PC-9 (cell line): ENCODE measurements around the gene CNGA3. TPM values are rescaled to one million over a fixed set of nuclear protein-coding genes. Genes with fewer than 3 reads are reported as not detected.

Experiments used
- BruUV-seq: library from RNA; stranded (reverse); fragments of 400-500 nt; replicated peaks from 2 replicates; lab custom pipeline; 2021; lab: Mats Ljungman, UMichigan
- CTCF ChIA-PET: fragments of 300-600 bp; sonication (Branson Sonifier 250); formaldehyde crosslinking; loops from one replicate; lab custom pipeline; 2022; ENCODE audit warnings: antibody characterized with exemption; lab: Charles Lee
- POLR2A ChIA-PET: fragments of 300-600 bp; sonication (Branson Sonifier 250); formaldehyde crosslinking; loops from one replicate; lab custom pipeline; 2022; ENCODE audit warnings: antibody characterized with exemption; ENCODE audit not compliant: unreplicated experiment; lab: Charles Lee
- DNase-seq, 2 experiments: peaks; one replicate each; pipeline versions ENCODE4 v3.0.0 to v3.0.0-alpha.2; 2015 to 2022; ENCODE audit warnings: mixed read lengths in 1 of 2
- H2AFZ ChIP-seq: fragments of 200-600 bp; sonication (generic); 2 replicates; pipeline ENCODE4 v1.8.1; 2017; ENCODE audit warnings: antibody characterized with exemption
- H3F3A ChIP-seq: fragments of 200-600 bp; sonication (generic); 2 replicates; pipeline ENCODE4 v1.8.1; 2017; ENCODE audit warnings: antibody characterized with exemption, mild to moderate bottlenecking, low read depth; ENCODE audit not compliant: insufficient read depth
- H3K27ac ChIP-seq: fragments of 200-600 bp; sonication (generic); 2 replicates; pipeline ENCODE4 v1.6.1; 2016; ENCODE audit warnings: mixed run types
- H3K27me3 ChIP-seq: fragments of 200-600 bp; sonication (generic); 2 replicates; pipeline ENCODE4 v1.6.1; 2016; ENCODE audit warnings: low read depth, mixed run types; ENCODE audit not compliant: insufficient read depth
- H3K36me3 ChIP-seq: fragments of 200-600 bp; sonication (generic); 2 replicates; pipeline ENCODE4 v1.6.1; 2016; ENCODE audit warnings: low read depth, mixed run types
- H3K4me1 ChIP-seq: fragments of 200-600 bp; sonication (generic); replicated peaks from 2 replicates; pipeline ENCODE4 v1.6.1; 2016; ENCODE audit warnings: mixed run types; ENCODE audit not compliant: insufficient read depth
- H3K4me2 ChIP-seq: fragments of 200-600 bp; sonication (generic); 2 replicates; pipeline ENCODE4 v1.6.1; 2017; ENCODE audit warnings: mixed run types
- H3K4me3 ChIP-seq: fragments of 200-600 bp; sonication (generic); 2 replicates; pipeline ENCODE4 v1.6.1; 2016; ENCODE audit warnings: mixed run types
- H3K79me2 ChIP-seq: fragments of 200-600 bp; sonication (generic); 2 replicates; pipeline ENCODE4 v1.6.1; 2017; ENCODE audit warnings: low read depth, mixed run types
- H3K9me2 ChIP-seq: fragments of 200-600 bp; sonication (generic); 2 replicates; pipeline ENCODE4 v1.8.1; 2017; ENCODE audit warnings: mild to moderate bottlenecking; ENCODE audit not compliant: insufficient read depth
- H3K9me3 ChIP-seq: fragments of 200-600 bp; sonication (generic); 2 replicates; pipeline ENCODE4 v1.8.1; 2016; ENCODE audit warnings: low read depth; ENCODE audit not compliant: insufficient read depth
- H4K20me1 ChIP-seq: fragments of 200-600 bp; sonication (generic); 2 replicates; pipeline ENCODE4 v1.8.1; 2017; ENCODE audit not compliant: insufficient read depth
- EZH2 ChIP-seq: fragments of 200-600 bp; sonication (generic); IDR thresholded peaks from 2 replicates; pipeline ENCODE4 v1.8.0; 2017; ENCODE audit warnings: antibody characterized with exemption, low read depth
- intact Hi-C: fragments of 100-400 bp; cut with micrococcal nuclease; formaldehyde crosslinking; loops from one replicate; pipeline ENCODE4 v1.10.0; 2022; ENCODE audit not compliant: unreplicated experiment
- total RNA-seq: library from RNA; stranded (reverse); gene quantifications from 2 replicates; pipeline ENCODE4 v1.2.3, GENCODE V29; 2021
- TF ChIP-seq, protein P1 (sequence below): fragments of 200-600 bp; sonication (generic); conservative IDR thresholded peaks from 2 replicates; pipeline ENCODE4 v1.6.1; 2017; ENCODE audit warnings: mixed run types, antibody characterized with exemption, mild to moderate bottlenecking, moderate library complexity

The CNGA3 gene
- total RNA-seq, 1 experiment from 2014 or later = not detected

DNA sequence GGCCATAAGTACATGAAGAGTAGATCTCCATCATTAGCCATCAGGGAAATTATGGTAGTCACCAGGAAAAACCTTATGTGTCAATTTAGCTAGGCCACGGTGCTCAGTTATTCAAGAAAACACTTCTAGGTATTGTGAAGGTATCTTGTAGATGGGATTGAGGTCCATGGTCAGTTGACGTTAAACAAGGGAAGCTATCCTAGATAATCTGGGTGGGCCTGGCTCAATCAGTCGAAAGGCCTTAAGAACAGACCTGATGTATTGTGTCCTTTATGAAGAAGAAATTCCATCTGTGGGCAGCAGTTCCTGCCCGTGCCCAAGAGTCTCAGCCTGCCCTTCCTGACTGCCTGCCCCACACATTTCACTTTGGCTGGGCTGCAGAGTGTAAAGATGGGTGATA lies 16.7 kb upstream of the CNGA3 start:
- H3K4me1 ChIP-seq = peaks cover 9% of the 10 kb centered on the region
- no peak overlapping the region for H3K4me3 ChIP-seq
- H3K4me2 ChIP-seq = no peak overlapping the region
- H4K20me1 ChIP-seq = no peaks in the 10 kb centered on the region
- no peaks in the 10 kb centered on the region for H3K36me3 ChIP-seq
- no peak for DNase-seq
- H2AFZ ChIP-seq = no peak overlapping the region
- H3K79me2 ChIP-seq = no peaks in the 10 kb centered on the region
- no peak overlapping the region for H3K27ac ChIP-seq
- H3K27me3 ChIP-seq = no peaks in the 10 kb centered on the region
- TF ChIP-seq, protein P1, sequence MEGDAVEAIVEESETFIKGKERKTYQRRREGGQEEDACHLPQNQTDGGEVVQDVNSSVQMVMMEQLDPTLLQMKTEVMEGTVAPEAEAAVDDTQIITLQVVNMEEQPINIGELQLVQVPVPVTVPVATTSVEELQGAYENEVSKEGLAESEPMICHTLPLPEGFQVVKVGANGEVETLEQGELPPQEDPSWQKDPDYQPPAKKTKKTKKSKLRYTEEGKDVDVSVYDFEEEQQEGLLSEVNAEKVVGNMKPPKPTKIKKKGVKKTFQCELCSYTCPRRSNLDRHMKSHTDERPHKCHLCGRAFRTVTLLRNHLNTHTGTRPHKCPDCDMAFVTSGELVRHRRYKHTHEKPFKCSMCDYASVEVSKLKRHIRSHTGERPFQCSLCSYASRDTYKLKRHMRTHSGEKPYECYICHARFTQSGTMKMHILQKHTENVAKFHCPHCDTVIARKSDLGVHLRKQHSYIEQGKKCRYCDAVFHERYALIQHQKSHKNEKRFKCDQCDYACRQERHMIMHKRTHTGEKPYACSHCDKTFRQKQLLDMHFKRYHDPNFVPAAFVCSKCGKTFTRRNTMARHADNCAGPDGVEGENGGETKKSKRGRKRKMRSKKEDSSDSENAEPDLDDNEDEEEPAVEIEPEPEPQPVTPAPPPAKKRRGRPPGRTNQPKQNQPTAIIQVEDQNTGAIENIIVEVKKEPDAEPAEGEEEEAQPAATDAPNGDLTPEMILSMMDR = no peak
- no peak for TF ChIP-seq EZH2
- H3F3A ChIP-seq = no peaks in the 10 kb centered on the region
- no peaks in the 10 kb centered on the region for H3K9me2 ChIP-seq
- H3K9me3 ChIP-seq = no peaks in the 10 kb centered on the region
- no TSS peak for BruUV-seq
- intact Hi-C loops = no loop called here
- POLR2A ChIA-PET = no interaction called here
- CTCF ChIA-PET = no interaction called here

DNA sequence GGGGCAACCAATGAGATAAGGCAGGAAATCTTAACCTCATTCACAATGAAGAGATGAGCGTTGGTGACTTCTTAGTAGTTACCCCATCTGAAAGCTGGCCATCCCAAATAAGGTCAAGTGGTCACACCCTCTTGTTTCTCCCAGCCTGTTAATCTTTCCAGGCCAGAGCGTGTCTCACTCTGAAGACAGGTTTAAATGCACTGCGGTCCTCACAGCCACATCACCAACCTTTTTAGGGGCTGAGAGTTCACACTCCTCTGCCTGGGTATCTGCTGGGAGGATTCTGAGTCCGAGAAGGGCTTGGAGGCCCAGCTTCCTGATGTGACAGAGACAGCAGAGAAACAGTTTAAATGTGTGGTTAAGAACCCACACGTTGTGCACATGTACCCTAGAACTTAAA lies 13.3 kb upstream of the CNGA3 start:
- H3F3A ChIP-seq = no peaks in the 10 kb centered on the region
- H3K27me3 ChIP-seq = no peaks in the 10 kb centered on the region
- no peaks in the 10 kb centered on the region for H4K20me1 ChIP-seq
- H2AFZ ChIP-seq = no peak overlapping the region
- CTCF ChIA-PET = no interaction called here
- no TSS peak for BruUV-seq
- H3K9me2 ChIP-seq = no peaks in the 10 kb centered on the region
- no peaks in the 10 kb centered on the region for H3K36me3 ChIP-seq
- H3K4me1 ChIP-seq = peaks cover 11% of the 10 kb centered on the region
- H3K27ac ChIP-seq = no peak overlapping the region
- TF ChIP-seq EZH2 = no peak
- TF ChIP-seq, protein P1 = no peak
- POLR2A ChIA-PET = no interaction called here
- DNase-seq = no peak
- no peaks in the 10 kb centered on the region; the same call in 1 of the 2 replicates for H3K9me3 ChIP-seq
- no peak overlapping the region for H3K4me3 ChIP-seq
- intact Hi-C loops = no loop called here
- H3K4me2 ChIP-seq = no peak overlapping the region
- H3K79me2 ChIP-seq = no peaks in the 10 kb centered on the region

- Histone ChIP-seq H4K20me1 (no peaks in the 10 kb centered on the region), H2AFZ (no peak overlapping the region), H3F3A (no peaks in the 10 kb centered on the region), H3K27ac (no peak overlapping the region), H3K4me2 (peak overlapping the region; percentile 23), H3K9me2 (no peaks in the 10 kb centered on the region), H3K36me3 (no peaks in the 10 kb centered on the region), H3K27me3 (no peaks in the 10 kb centered on the region), H3K4me3 (no peak overlapping the region), H3K79me2 (no peaks in the 10 kb centered on the region), H3K9me3 (peaks cover 3% of the 10 kb centered on the region; the same call in 1 of the 2 replicates), H3K4me1 (peaks cover 11% of the 10 kb centered on the region)
- no TSS peak for BruUV-seq
- intact Hi-C loops = no loop called here
- ChIA-PET CTCF (no interaction called here), POLR2A (no interaction called here)
- peak in 1 of 2 experiments; percentile 30 for DNase-seq
- TF ChIP-seq, protein P1 = no peak
- TF ChIP-seq EZH2 = no peak
Observed at GRCh38 chr2:98333922-98334321, 12.3 kb upstream of the CNGA3 start.
